Endodermal cell (in vitro differentiated cells): Measurements from ENCODE around the gene TYRO3. TPM values are rescaled to one million over a fixed set of nuclear protein-coding genes. Genes with fewer than 3 reads are reported as not detected.
A peak's percentile ranks its signal among the peaks of the same experiment; 100 is the strongest.

ENCODE experiments used
- DNase-seq: peaks from one replicate; pipeline ENCODE4 v3.0.0-alpha.2; 2017
- H3K27ac ChIP-seq: 2 replicates; pipeline ENCODE4 v1.5.1; 2013; ENCODE audit warnings: mild to moderate bottlenecking, low read depth, low read length, moderate library complexity
- H3K27me3 ChIP-seq: 2 replicates; pipeline ENCODE4 v1.6.1; 2013; ENCODE audit warnings: mild to moderate bottlenecking, low read length, moderate library complexity; ENCODE audit not compliant: insufficient read depth, control insufficient read depth, poor library complexity, severe bottlenecking
- H3K36me3 ChIP-seq: 2 replicates; pipeline ENCODE4 v1.7.0; 2013; ENCODE audit warnings: mild to moderate bottlenecking, low read length, moderate library complexity; ENCODE audit not compliant: control insufficient read depth, insufficient read depth
- H3K4me1 ChIP-seq: one replicate; pipeline ENCODE4 v1.7.0; 2013; ENCODE audit warnings: low read length; ENCODE audit not compliant: control insufficient read depth, insufficient read depth
- H3K4me3 ChIP-seq: 2 replicates; pipeline ENCODE4 v1.5.1; 2013; ENCODE audit warnings: mild to moderate bottlenecking, low read length, moderate library complexity
- H3K9ac ChIP-seq: 2 replicates; pipeline ENCODE4 v1.6.1; 2013; ENCODE audit warnings: mild to moderate bottlenecking, low read length, moderate library complexity; ENCODE audit not compliant: poor library complexity, severe bottlenecking; ENCODE audit errors: extremely low read depth
- H3K9me3 ChIP-seq: 2 replicates; pipeline ENCODE4 v1.6.1; 2013; ENCODE audit warnings: mild to moderate bottlenecking, low read length, moderate library complexity; ENCODE audit not compliant: control insufficient read depth
- H3K27ac Mint-ChIP-seq: 2 replicates; pipeline ENCODE4 v1.8.0; 2020; ENCODE audit warnings: mixed read lengths
- H3K27me3 Mint-ChIP-seq: 2 replicates; pipeline ENCODE4 v1.8.0; 2021; ENCODE audit warnings: mild to moderate bottlenecking, mixed read lengths; ENCODE audit not compliant: insufficient read depth
- H3K36me3 Mint-ChIP-seq: 2 replicates; pipeline ENCODE4 v1.8.0; 2020; ENCODE audit warnings: low read depth, mixed read lengths
- H3K4me1 Mint-ChIP-seq: 2 replicates; pipeline ENCODE4 v1.8.0; 2020; ENCODE audit warnings: mixed read lengths
- H3K4me3 Mint-ChIP-seq: 2 replicates; pipeline ENCODE4 v1.8.0; 2020; ENCODE audit warnings: mild to moderate bottlenecking, moderate library complexity, mixed read lengths
- H3K9me3 Mint-ChIP-seq: 2 replicates; pipeline ENCODE4 v1.8.0; 2020; ENCODE audit warnings: mild to moderate bottlenecking, mixed read lengths
- WGBS, 2 experiments: methylation state at CpG; one replicate each; pipeline versions ENCODE4 v1.1.5 to v1.1.7; 2013; ENCODE audit warnings: missing lambda C conversion rate in 2 of 2, mixed read lengths in 1 of 2; ENCODE audit not compliant: insufficient coverage in 1 of 2, insufficient read length in 1 of 2; 5-methylcytosine and 5-hydroxymethylcytosine counted together
- total RNA-seq, 2 donors: library from RNA; stranded (reverse); fragmentation: NEBNext Ultra II Directional in 1 of 2; extraction: Animal tissue kit (Norgen Biotek cat#: 25700) in 1 of 2; gene quantifications; 2 replicates in 1 of 2; 3 replicates in 1 of 2; pipeline ENCODE4 v1.2.1, GENCODE V29; 2021
- TF ChIP-seq, protein P1 (sequence below): fragments of 200-600 bp; sonication (generic); conservative IDR thresholded peaks from 2 replicates; pipeline ENCODE4 v1.5.0; 2021; ENCODE audit warnings: antibody characterized with exemption, mild to moderate bottlenecking

Gene TYRO3
- total RNA-seq, 2 donors from 2014 or later, result 293 to 311 TPM

DNA sequence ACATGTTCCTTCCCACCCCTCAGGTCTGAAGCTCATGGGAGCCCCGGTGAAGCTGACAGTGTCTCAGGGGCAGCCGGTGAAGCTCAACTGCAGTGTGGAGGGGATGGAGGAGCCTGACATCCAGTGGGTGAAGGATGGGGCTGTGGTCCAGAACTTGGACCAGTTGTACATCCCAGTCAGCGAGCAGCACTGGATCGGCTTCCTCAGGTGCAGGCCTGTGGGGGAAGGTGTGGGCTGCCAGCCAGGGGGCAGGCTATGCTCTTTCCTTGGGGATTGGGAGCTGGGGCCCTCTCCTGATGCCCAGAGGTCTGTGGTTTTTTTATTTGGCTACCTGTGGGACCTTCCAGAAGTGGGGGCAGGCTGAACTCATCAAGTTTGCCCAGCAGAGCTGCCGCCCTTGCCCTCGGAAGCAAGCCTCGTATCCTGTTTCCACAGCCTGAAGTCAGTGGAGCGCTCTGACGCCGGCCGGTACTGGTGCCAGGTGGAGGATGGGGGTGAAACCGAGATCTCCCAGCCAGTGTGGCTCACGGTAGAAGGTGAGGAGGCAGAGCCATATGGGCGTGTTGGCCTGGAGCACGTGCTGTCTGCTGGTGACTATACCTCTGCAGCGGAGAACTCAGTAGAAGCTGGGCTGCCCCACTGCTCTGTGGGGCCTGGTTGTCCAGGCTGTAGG lies 2.2 kb downstream of the TYRO3 start:
- Histone ChIP-seq H3K9me3 (no peaks in the 10 kb centered on the region), H3K4me3 (peak overlapping the region; percentile 94), H3K4me1 (peaks cover 41% of the 10 kb centered on the region), H3K27me3 (no peaks in the 10 kb centered on the region), H3K9ac (no peak overlapping the region), H3K36me3 (peaks cover 48% of the 10 kb centered on the region), H3K27ac (no peak overlapping the region)
- H3K36me3 Mint-ChIP-seq, result peaks cover 35% of the 10 kb centered on the region
- no peak for DNase-seq
- peak overlapping the region; percentile 90 for H3K27ac Mint-ChIP-seq
- peaks cover 63% of the 10 kb centered on the region for H3K4me1 Mint-ChIP-seq
- TF ChIP-seq, protein P1, sequence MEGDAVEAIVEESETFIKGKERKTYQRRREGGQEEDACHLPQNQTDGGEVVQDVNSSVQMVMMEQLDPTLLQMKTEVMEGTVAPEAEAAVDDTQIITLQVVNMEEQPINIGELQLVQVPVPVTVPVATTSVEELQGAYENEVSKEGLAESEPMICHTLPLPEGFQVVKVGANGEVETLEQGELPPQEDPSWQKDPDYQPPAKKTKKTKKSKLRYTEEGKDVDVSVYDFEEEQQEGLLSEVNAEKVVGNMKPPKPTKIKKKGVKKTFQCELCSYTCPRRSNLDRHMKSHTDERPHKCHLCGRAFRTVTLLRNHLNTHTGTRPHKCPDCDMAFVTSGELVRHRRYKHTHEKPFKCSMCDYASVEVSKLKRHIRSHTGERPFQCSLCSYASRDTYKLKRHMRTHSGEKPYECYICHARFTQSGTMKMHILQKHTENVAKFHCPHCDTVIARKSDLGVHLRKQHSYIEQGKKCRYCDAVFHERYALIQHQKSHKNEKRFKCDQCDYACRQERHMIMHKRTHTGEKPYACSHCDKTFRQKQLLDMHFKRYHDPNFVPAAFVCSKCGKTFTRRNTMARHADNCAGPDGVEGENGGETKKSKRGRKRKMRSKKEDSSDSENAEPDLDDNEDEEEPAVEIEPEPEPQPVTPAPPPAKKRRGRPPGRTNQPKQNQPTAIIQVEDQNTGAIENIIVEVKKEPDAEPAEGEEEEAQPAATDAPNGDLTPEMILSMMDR, result no peak
- peak overlapping the region; percentile 93 for H3K4me3 Mint-ChIP-seq
- H3K27me3 Mint-ChIP-seq, result no peaks in the 10 kb centered on the region
- WGBS, 2 experiments, result 84 to 89% methylated on average over 8 to 16 of the region's 16 CpGs
- H3K9me3 Mint-ChIP-seq, result no peaks in the 10 kb centered on the region

DNA sequence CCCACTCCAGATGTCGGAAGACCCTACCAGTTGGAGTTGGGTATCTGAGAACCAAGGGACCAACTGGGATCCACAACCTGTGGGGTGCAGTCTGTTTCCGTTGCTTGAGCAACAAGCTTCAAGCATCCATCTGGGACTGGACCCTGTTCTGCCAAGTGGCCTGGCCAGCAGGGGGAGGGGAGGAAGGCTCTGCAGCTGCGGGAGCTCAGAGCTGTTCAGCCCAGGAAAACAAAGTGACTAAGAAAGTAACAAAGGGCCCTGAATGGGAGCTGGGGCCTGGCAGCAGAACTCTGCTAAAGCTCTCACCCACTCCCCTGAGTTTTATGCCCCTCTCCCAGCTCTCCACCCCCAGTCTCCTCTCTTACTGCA lies 2.7 kb downstream of the TYRO3 start:
- H3K27me3 ChIP-seq, result no peaks in the 10 kb centered on the region
- peak overlapping the region; percentile 56 for H3K27ac ChIP-seq

DNA sequence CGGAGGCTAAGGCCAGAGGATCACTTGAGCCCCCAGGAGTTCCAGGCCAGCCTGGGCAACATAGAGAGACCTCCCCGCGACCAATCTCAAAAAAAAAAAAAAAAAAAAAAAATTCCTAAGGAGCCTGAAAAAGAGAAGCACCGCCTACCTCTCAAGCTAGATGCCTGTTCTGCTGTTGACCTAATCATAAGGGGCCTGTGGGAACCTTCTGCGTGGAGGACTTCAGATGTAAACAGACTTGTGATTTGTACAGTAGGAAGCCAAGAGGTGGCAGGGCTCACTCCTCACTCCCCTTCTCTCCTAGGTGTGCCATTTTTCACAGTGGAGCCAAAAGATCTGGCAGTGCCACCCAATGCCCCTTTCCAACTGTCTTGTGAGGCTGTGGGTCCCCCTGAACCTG lies 3.2 kb downstream of the TYRO3 start:
- H3K4me3 Mint-ChIP-seq, result peak overlapping the region; percentile 93

More for the DNA sequence above, 2.7 kb downstream of the TYRO3 start:
- H3K9me3 ChIP-seq, result no peaks in the 10 kb centered on the region
- Mint-ChIP-seq H3K4me1 (peaks cover 68% of the 10 kb centered on the region), H3K4me3 (peak overlapping the region; percentile 93), H3K36me3 (peaks cover 40% of the 10 kb centered on the region), H3K27me3 (no peaks in the 10 kb centered on the region), H3K27ac (peak overlapping the region; percentile 90), H3K9me3 (no peaks in the 10 kb centered on the region)
- 61 to 70% methylated on average over 2 to 3 of the region's 3 CpGs for WGBS, 2 experiments
- peak overlapping the region; percentile 69 for H3K4me3 ChIP-seq
- peak; percentile 85 for DNase-seq
- peaks cover 53% of the 10 kb centered on the region for H3K36me3 ChIP-seq
- peaks cover 41% of the 10 kb centered on the region for H3K4me1 ChIP-seq
- TF ChIP-seq, protein P1, result peak; percentile 59
- H3K9ac ChIP-seq, result peak overlapping the region; percentile 42

More for the DNA sequence above, 3.2 kb downstream of the TYRO3 start:
- Mint-ChIP-seq H3K27me3 (no peaks in the 10 kb centered on the region), H3K9me3 (no peaks in the 10 kb centered on the region), H3K4me1 (peaks cover 73% of the 10 kb centered on the region), H3K27ac (peak overlapping the region; percentile 90), H3K36me3 (peaks cover 42% of the 10 kb centered on the region)
- Histone ChIP-seq H3K4me1 (peaks cover 44% of the 10 kb centered on the region), H3K9ac (peak overlapping the region; percentile 42), H3K27ac (peak overlapping the region; percentile 56), H3K9me3 (no peaks in the 10 kb centered on the region), H3K36me3 (peaks cover 56% of the 10 kb centered on the region), H3K4me3 (peak overlapping the region; percentile 69), H3K27me3 (no peaks in the 10 kb centered on the region)
- no peak for DNase-seq
- 57 to 58% methylated on average over 1 to 5 of the region's 5 CpGs for WGBS, 2 experiments
- TF ChIP-seq, protein P1, result no peak
